HEK293 (cell line): ENCODE data around the gene KRTAP10-6.
"Not testable (repeated sequence)": the region's sequence is repeated elsewhere in the genome, so short reads cannot be mapped to it uniquely, and the experiment has no call there.

Experiments
- BCL11A ChIP-seq: fragments of 450-650 bp; formaldehyde crosslinking; IDR thresholded peaks from 2 replicates; pipeline ENCODE4 v1.5.1; 2016; ENCODE audit warnings: low read depth, missing biosample characterization, missing genetic modification characterization
- CTCF ChIP-seq: fragments of 450-650 bp; formaldehyde crosslinking; IDR thresholded peaks from 2 replicates; pipeline ENCODE4 v1.5.1; 2016; ENCODE audit warnings: missing biosample characterization, missing genetic modification characterization
- KLF1 ChIP-seq: fragments of 450-650 bp; formaldehyde crosslinking; IDR thresholded peaks from 2 replicates; pipeline ENCODE4 v1.5.1; 2016; ENCODE audit warnings: missing biosample characterization, missing genetic modification characterization
- OSR2 ChIP-seq: fragments of 450-650 bp; formaldehyde crosslinking; IDR thresholded peaks from 2 replicates; pipeline ENCODE4 v1.5.1; 2016; ENCODE audit warnings: missing biosample characterization, missing genetic modification characterization
- TCF7L2 ChIP-seq: IDR thresholded peaks from 2 replicates; pipeline ENCODE4 v1.6.1; 2011; ENCODE audit warnings: low read depth, mild to moderate bottlenecking, inconsistent platforms, low read length, moderate library complexity, borderline replicate concordance
- YY1 ChIP-seq: fragments of 450-650 bp; formaldehyde crosslinking; IDR thresholded peaks from 2 replicates; pipeline ENCODE4 v1.5.1; 2018; ENCODE audit warnings: missing biosample characterization, missing genetic modification characterization
- ZBTB49 ChIP-seq: fragments of 450-650 bp; formaldehyde crosslinking; IDR thresholded peaks from 2 replicates; pipeline ENCODE4 v1.5.1; 2016; ENCODE audit warnings: missing biosample characterization, missing genetic modification characterization, low read depth
- ZNF239 ChIP-seq: fragments of 450-650 bp; formaldehyde crosslinking; IDR thresholded peaks from 2 replicates; pipeline ENCODE4 v1.5.1; 2016; ENCODE audit warnings: missing biosample characterization, missing genetic modification characterization
- ZNF274 ChIP-seq, 2 experiments: fragments of 200-500 bp in 1 of 2; fragments of 450-650 bp in 1 of 2; sonication (Bioruptor generic) in 1 of 2; formaldehyde crosslinking in 1 of 2; IDR thresholded peaks; 2 replicates each; pipeline versions ENCODE4 v1.5.1 to v1.6.1; 2014 to 2016; ENCODE audit warnings: borderline replicate concordance in 1 of 2, inconsistent platforms in 1 of 2, low read length in 1 of 2, missing biosample characterization in 1 of 2, missing genetic modification characterization in 1 of 2
- ZNF416 ChIP-seq: fragments of 450-650 bp; formaldehyde crosslinking; IDR thresholded peaks from 2 replicates; pipeline ENCODE4 v1.5.1; 2016; ENCODE audit warnings: missing biosample characterization, missing genetic modification characterization
- ZNF433 ChIP-seq: fragments of 450-650 bp; formaldehyde crosslinking; IDR thresholded peaks from 2 replicates; pipeline ENCODE4 v1.5.1; 2016; ENCODE audit warnings: missing biosample characterization, missing genetic modification characterization, low read depth
- ZNF513 ChIP-seq: fragments of 450-650 bp; IDR thresholded peaks from 2 replicates; pipeline ENCODE4 v1.5.1; 2018; ENCODE audit warnings: missing biosample characterization, missing genetic modification characterization
- ZNF830 ChIP-seq: fragments of 450-650 bp; IDR thresholded peaks from 2 replicates; pipeline ENCODE4 v1.5.0; 2018; ENCODE audit warnings: missing biosample characterization, missing genetic modification characterization, low read depth, mild to moderate bottlenecking, moderate library complexity
- TF ChIP-seq, protein P1 (sequence below): fragments of 450-650 bp; formaldehyde crosslinking; IDR thresholded peaks from 2 replicates; pipeline ENCODE4 v1.5.1; 2016; ENCODE audit warnings: missing biosample characterization, missing genetic modification characterization

- TF ChIP-seq CTCF (tag by site-specific recombination); KLF1; ZNF433 (tag by site-specific recombination); ZNF239 (tag by site-specific recombination); YY1 (tag by site-specific recombination); ZNF513 (tag by site-specific recombination); OSR2 (tag by site-specific recombination); ZNF416 (tag by site-specific recombination); ZNF274 (IDR thresholded peaks at IDR 0.05; ENCODE audit: low read length); ZNF274 (tag by site-specific recombination; IDR thresholded peaks at IDR 0.05; ENCODE audit: borderline replicate concordance); TCF7L2; ZNF830 (tag by site-specific recombination); BCL11A (tag by site-specific recombination); ZBTB49: not testable (repeated sequence)
- TF ChIP-seq, protein P1, sequence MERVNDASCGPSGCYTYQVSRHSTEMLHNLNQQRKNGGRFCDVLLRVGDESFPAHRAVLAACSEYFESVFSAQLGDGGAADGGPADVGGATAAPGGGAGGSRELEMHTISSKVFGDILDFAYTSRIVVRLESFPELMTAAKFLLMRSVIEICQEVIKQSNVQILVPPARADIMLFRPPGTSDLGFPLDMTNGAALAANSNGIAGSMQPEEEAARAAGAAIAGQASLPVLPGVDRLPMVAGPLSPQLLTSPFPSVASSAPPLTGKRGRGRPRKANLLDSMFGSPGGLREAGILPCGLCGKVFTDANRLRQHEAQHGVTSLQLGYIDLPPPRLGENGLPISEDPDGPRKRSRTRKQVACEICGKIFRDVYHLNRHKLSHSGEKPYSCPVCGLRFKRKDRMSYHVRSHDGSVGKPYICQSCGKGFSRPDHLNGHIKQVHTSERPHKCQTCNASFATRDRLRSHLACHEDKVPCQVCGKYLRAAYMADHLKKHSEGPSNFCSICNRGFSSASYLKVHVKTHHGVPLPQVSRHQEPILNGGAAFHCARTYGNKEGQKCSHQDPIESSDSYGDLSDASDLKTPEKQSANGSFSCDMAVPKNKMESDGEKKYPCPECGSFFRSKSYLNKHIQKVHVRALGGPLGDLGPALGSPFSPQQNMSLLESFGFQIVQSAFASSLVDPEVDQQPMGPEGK (tag by site-specific recombination), result not testable (repeated sequence)
Measured at GRCh38 chr21:44580231-44580821, 12.0 kb downstream of the KRTAP10-6 start, which contains the start of gene KRTAP10-5.
